GM21528 (cell line): Measurements from ENCODE around the gene ZCCHC2.

Experiments
- ATAC-seq: cut with Tn5 transposase; IDR thresholded peaks from one replicate; pipeline ENCODE4 v1.9.1; 2021; ENCODE audit warnings: mild to moderate bottlenecking, moderate library complexity; ENCODE audit not compliant: unreplicated experiment, low FRiP score

ZCCHC2 gene

GRCh38 chr18:62522504-62523254 lies at the start of gene ZCCHC2:
ZCCHC2 (plus strand) TSS chr18:62523025; CDS start chr18:62523425, 400 bp downstream.
- ATAC-seq, result peak; percentile 74

DNA sequence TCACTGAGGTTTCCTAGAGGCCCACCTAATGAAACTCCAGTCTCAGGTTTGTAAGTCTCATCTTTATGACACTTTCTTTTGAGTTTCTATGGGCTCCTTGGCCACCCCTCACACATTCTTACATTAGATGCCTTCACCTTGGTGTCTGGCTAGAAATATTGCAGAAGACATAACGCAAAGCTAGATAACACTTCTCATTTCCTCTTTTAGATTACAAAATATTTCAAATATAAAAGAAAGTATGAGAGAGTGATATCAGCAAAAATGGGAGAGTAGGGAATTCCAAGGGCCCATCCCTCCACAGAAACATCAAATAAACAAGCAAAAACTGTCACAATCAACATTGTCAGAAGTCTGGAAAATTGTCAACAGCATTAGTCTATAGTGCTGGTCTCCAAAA lies 43.3 kb upstream of the ZCCHC2 start:
- no peak for ATAC-seq

DNA sequence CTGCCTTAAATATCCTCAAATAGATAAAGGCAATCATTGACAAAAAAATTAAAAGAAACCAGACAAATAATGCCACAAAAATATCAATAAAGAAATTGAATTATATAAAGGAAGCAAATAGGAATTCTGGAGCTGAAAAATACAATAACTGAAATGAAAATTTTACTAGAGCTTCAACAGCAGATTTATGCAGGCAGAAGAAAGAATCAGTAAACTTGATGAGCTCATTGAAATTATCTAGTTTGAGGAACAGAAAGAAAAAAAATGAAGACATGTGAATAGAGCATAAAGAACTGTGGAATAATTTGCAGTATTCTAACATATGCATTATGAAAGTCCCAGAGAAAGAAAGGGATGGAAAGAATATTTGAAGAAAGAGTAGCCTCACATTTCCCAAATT lies 41.9 kb upstream of the ZCCHC2 start:
- no peak for ATAC-seq

DNA sequence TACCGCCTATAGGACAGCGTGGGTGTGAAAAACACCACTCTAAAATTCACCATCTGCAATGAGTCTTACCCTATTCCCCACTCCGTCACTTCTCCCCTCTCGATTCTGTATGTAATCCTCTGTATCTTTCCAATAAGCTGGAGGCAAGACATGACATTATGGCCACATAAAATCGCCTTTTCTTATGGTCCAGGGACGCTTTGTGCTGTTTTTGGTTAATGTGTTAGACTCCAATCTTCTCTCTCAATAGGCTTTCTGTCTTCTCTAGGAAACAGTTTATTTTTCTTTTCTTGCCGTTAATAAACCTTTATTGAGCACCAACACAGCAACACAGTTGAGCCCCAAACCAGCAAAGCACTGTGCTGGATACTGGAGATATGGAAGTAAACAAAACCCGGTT lies 37.9 kb upstream of the ZCCHC2 start:
- no peak for ATAC-seq

DNA sequence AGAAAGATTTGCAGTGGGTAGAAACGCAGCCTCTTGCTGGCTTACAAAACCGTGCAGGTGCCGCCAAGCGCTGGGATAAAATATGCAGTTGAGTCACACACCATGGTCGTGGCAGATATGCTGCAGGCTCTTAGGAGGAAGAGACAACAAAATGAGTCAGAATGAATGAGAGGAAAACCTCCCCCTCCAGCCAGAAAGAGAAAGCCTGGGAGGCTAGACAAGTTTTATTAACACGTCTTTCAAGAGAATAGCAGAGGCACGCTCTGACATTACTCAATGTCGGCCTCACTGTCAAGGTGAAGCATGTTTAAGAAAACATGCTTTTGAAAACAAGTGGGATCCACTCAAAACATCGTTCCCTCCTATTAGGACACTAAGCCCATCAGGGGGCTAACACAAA lies 37.1 kb upstream of the ZCCHC2 start:
- ATAC-seq, result no peak

GRCh38 chr18:62486290-62486964 lies 36.4 kb upstream of the ZCCHC2 start:
- ATAC-seq, result no peak

DNA sequence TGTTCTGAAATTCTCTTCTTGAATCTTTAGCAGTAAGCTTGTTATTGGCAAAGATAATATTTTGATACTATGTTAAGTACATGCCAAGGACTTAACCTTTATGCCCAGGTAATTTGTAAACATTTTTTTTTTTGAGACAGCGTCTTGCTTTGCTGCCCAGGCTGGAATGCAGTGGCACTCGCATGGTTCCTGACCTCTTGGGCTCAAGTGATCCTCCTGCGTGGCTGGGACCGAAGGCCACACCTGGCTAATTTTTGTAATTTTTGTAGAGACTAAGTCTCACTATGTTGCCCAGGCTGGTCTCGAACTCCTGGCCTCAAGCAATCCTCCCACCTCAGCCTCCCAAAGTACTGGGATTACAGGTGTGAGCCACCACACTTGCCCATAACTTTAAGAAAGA lies 35.7 kb upstream of the ZCCHC2 start:
- no peak for ATAC-seq

DNA sequence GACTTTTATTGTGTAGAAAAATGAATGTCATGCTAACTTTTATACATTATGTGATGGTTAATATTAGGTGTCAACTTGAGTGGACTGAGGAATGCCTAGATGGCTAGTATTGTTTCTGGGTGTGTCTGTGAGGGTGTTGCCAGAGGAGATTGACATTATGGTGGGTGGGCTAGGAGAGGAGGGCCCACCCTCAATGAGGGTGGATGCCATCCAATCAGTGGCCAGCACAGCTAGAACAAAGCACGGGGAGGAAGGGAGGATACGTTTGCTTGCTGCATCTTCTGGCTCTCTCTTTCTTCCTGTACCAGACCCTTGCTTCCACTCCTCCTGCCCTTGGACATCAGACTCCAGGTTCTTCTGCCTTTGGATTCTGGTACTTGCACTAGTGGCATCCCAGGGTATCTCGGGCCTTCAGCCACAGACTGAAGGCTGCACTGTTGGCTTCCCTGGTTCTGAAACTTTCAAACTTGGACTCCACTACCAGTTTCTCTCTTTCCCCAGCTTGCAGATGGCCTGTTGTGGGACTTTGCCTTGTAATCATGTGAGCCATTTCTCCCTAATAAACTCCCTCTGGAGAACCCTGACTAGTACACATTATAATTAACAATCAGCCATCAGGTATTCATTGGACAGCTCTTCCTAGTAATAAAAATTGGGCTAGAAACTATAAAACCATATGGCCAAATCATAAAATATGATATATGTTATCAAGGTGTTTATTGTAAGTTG lies 31.7 kb upstream of the ZCCHC2 start:
- no peak for ATAC-seq

DNA sequence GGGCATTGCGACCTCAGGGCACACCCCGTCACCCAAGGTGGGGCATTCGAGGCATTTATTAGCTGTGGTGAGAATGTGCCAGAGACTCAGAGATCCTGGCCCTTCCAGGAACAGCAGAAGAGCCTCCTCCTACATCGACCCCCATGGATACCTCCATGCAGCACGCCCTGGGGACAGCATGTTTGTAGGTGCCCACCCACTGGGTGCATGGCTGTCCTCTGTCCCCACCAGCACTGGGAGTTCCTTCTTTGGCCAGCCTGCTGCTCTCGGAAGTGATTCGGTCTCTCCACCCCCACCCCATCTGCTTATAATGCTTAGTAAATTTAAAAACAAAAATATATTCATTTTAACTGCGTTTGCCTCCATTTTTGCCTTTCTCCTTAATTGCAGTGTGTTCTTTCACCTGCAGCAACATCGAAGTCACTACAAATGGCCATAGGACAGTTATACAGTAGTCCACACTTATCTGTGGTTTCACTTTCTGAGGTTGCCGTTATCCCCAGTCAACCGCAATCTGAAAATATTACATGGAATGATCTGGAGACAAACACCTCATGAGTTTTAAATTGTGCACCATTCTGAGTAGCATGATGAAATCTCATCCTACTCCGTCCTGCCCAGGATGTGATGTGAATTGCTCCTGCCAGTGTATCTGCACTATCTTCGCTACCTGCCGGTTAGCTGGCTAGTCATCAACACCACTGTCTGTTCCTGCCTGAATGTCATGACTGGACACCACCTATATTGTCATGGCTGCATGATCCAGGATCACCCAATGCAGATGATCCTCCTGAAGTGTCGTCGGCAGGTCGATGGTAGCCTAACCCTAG lies 29.6 kb upstream of the ZCCHC2 start:
- no peak for ATAC-seq

- ATAC-seq, result no peak
Observed at GRCh38 chr18:62494764-62495163, 28.1 kb upstream of the ZCCHC2 start.

DNA sequence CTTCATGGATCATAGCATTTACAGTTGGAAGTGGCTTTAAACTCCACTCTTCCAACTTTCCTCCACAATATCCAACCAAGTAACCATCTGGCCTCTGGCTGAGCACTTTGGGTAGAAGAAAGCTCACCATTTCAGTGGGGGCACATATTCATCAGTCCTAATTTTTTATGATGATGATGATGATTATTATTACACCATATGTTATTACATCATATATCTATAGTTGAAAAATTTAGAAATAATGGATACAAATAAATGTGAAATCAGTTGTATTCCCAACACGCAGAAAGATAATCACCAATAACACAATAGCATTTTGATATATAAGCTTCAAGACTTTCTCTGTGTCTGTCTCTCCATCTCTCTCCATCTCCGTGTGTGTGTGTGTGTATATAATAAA lies 26.6 kb upstream of the ZCCHC2 start:
- no peak for ATAC-seq

DNA sequence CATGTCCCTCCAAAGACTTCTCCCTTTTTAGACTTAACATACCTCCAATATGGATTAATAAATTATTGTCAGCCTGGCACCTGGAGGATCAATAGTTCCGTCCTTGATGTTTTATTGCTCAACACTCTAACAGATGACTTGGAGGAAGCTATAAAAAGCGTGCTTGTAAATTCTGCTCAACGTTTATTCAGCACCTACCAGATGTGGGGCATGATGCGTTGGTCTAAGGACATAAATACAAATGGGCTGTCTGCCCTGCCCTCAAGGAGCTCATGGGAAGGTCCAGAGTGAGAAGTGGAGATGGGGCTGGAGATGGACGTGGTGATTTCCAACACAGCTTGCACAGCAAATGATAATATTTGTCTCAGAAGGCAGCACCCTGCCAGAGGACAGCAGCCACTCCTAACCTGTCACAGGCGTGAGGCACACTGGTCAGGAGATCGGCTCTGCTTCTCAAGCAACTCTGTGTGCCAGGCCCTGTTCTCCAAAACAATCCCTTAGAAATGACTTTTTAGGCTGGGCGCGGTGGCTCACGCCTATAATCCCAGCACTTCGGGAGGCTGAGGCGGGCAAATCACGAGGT lies 25.5 kb upstream of the ZCCHC2 start:
- no peak for ATAC-seq

DNA sequence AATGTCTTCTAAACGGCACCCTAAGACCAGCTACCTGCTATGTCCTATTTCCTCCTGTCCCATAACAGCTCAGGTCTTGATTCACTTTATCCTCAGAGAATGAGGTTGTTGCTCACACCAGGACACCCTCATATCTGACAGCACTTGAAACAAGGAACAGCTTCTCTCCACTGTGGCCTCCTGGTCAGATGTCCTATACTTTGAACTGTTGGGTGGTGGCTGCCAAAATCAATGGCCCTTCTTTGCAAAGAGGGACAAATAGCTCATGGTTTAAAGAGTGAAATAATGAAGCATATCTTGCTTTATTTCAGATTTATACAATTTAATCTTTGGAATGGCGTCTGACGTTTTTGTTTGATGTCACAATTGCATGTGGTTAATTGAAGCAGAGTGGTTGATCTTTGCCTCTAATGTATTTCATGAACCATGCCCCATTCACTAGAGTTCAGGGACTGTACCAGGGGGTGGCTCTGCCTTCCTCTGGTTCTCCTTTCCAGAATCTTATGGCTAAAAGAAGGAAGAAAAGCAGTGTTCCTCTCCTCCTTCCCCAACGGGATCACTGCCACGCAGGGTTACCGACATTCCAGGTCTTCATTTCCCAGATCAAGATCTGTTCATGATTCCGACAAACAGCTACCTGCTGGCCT lies 24.1 kb upstream of the ZCCHC2 start:
- no peak for ATAC-seq

DNA sequence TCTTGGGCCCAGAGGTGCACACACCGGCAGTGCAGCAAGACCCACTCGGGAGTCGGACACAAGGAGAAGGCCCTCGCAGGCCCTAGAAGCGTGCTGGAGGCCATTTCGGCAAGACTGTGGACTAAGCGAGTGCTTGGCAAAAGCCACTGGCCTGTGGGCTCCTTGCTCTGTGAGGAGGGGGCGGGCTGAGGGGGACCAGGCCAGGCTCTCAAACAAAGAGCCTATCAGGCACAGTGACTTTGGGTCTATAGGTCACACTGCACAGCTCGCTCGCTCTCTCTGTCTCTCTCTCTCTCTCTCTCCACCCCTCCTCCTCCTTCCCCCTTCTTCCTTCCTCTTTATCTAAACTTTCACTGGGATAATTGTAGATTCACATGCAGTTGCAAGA lies 23.6 kb upstream of the ZCCHC2 start:
- ATAC-seq, result no peak

- ATAC-seq, result no peak
Observed at GRCh38 chr18:62500174-62500573, 22.7 kb upstream of the ZCCHC2 start.

DNA sequence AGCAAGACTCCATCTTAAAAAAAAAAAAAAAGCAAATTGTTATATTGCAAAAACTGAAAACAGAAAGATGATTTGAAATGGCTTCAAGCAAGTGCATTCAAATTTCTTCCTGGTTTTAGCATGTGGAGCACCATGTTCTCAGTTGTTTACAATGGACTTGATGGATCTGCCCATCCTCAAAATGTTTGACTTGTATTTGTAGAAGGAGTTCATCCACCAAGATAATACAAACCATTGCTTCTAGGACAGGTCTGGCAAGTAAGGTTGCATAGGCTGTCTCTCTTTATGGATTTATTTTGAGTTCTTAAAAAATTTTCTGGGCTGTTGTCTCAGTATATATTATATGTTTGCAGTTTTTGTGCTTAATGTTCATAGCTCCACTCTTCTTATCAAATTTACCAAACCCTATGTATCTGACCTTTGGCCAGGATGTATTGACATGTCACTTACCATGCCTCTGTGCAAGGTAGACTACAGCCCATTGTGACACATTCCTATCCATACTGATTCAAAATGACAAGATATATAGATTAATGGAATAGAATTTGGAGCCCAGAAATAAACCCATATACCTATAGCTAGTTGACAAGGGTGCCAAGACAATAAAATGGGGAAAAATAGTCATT lies 21.7 kb upstream of the ZCCHC2 start:
- no peak for ATAC-seq

- ATAC-seq, result peak; percentile 94
Observed at GRCh38 chr18:62505669-62506494, 16.9 kb upstream of the ZCCHC2 start.

DNA sequence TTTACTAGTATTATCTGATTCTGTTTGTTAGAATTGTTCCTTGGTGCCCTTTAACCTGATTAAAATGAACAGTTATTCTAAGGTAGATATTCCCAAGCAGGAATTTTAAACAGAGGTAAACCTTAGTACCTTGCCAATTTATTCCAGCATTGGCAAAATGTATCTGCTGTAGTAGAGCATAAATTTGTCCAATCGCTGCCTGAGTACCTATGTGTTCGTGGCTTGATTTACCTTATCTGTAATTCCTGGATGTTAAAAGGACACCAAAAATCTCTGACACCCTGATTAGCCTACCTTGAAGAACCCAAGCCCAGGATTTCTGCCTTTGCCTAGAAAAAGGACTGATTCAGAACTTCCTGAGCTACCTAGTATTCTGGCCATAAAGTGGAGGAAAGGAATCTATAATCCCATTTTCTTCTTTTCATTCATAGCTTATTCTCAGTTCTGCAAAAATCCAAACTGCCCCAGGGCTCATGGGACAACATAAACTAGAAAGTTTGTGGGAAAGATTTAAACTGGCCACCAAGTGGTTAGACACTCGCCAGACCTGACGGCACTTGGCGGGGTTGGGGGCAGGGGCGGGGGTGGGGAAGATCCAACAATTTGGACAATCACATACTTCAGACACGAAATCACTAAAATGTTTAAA lies 16.2 kb upstream of the ZCCHC2 start:
- peak; percentile 12 for ATAC-seq
